Hepatic stellate cell (primary cell): ENCODE results near the gene ADGRB3.
"Not testable (repeated sequence)": the region's sequence is repeated elsewhere in the genome, so short reads cannot be mapped to it uniquely, and the experiment has no call there.

Experiments used
- DNase-seq: peaks from one replicate; pipeline ENCODE4 v3.0.0; 2011; ENCODE audit warnings: low spot score

ADGRB3 gene

GRCh38 chr6:69343851-69344250 is 708.8 kb downstream of the ADGRB3 start:
- peak; percentile 7 for DNase-seq

GRCh38 chr6:69349771-69350170 is 714.7 kb downstream of the ADGRB3 start:
- DNase-seq = no peak

DNA sequence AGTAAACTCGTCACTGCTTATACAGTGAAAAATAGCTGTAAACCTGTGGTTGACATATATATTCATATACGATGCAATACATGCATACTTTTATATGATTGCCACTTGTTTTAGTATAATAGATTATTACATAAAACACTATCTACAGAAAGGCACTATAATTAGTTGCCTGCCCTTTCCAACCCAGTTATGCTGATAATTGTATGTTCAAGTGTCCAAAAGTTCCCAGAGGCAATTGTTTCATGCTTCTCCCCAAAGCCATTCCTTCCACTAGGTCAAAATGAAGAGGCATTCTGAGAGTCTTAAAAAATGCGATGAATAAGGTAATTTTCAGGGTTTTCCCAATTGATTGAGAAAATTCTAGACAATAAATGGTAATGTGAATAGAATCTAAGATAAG is 727.1 kb downstream of the ADGRB3 start:
- DNase-seq = no peak

GRCh38 chr6:69366831-69367230 is 731.7 kb downstream of the ADGRB3 start:
- no peak for DNase-seq

DNA sequence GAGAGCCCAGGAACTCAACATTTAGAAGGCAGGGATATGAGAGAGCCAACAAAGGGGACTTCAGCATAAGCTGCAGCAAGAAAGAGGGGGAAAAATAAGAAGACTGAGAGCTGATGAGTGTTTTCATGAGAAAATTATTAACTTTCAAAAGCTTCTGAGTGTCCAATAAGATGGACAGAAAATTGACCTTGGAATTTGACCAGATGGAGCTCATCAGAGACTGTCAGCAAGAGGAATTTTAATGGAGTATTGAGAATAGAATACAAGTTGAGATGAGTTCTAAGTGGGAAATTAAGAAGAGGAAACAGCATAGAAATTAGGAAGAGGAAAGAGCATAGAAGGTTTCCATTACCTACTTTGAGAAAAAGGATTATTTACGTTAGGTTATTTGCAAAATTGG is 733.5 kb downstream of the ADGRB3 start:
- DNase-seq = no peak

DNA sequence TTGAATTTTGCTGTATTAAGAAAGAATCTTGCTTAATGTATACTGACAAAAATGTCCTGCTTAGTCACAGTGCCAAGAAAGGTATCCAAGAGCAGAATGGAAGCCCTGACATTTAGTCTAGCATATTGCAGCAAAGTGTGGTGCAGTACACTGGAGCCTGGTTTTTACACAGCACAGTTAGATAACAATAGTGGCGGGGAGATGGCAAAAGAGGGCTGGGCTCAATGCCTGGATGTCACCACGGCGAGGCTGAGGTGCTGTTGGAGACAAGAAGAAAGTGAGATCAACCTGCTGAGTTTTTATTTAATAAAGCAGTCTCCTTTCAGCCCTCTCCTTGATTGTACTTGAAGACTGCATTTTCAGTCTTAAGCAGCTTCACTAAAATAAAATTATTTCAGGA is 735.7 kb downstream of the ADGRB3 start:
- DNase-seq = no peak

GRCh38 chr6:69378326-69378725 is 743.2 kb downstream of the ADGRB3 start:
- no peak for DNase-seq

DNA sequence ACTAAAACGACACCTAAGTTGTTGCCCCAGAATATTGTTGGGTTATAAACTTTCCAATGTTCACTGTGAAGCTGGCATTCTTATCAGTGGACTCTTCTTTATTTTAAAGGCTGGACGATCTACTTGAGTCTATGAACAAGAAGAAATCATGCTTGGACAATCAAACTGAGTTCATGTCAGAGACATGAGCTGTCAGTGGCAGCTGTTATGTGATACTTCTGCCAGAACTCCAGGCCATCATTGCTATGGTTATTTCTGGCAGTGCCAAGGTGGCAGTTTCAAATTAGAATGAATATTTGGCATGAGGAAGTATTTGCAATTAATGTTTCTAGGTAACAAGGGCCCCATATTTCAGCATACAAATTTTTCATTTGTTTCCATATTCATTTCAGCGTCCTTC is 744.4 kb downstream of the ADGRB3 start:
- no peak for DNase-seq

GRCh38 chr6:69383627-69384026 is 748.5 kb downstream of the ADGRB3 start:
- DNase-seq = no peak

GRCh38 chr6:69386426-69386825 is 751.3 kb downstream of the ADGRB3 start:
- no peak for DNase-seq

- no peak for DNase-seq
These were observed 755.0 kb downstream of the ADGRB3 start for GRCh38 chr6:69390125-69390524.

DNA sequence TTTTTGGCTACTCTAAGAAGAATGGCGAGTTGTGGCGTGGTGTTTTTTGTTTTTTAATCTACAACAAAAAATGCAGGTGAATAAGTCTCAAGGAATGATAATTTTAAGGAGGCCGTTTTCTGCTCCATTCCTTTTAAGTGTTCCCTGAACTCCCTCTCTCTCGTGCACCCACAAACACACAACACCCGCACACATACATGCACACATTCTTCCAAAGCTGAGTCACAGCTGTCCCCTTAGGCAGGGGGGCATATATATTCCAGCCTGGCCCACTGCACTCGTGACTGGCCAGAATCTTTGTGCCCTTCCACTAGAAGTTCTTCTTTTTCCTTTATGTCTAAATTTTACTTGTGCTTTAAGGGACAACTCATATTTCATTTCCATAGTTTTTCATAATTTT is 756.0 kb downstream of the ADGRB3 start:
- DNase-seq = no peak

GRCh38 chr6:69392745-69393144 is 757.7 kb downstream of the ADGRB3 start:
- DNase-seq = no peak

GRCh38 chr6:69398311-69398710 is 763.2 kb downstream of the ADGRB3 start:
- DNase-seq = no peak

DNA sequence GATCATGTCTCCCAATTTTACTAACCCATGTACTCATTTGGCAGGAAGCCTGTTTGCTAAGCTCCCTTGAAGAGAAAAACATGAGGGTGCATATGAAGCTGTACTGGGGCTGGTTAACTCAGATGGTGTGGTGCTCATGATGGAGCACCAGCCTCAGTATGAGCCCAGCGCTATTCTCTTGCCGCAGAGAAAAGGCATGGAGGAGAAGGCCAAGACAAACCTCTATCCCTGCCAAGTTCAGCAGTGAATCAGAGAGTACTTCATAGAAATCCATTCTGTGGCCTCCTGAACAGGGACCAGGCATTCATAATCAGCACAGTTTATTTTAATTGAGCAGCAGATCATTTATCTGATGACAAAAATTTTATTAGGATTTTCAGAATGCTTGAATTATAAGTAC is 763.6 kb downstream of the ADGRB3 start:
- DNase-seq = no peak

- DNase-seq = no peak
These were observed 773.8 kb downstream of the ADGRB3 start for GRCh38 chr6:69408886-69409285.

DNA sequence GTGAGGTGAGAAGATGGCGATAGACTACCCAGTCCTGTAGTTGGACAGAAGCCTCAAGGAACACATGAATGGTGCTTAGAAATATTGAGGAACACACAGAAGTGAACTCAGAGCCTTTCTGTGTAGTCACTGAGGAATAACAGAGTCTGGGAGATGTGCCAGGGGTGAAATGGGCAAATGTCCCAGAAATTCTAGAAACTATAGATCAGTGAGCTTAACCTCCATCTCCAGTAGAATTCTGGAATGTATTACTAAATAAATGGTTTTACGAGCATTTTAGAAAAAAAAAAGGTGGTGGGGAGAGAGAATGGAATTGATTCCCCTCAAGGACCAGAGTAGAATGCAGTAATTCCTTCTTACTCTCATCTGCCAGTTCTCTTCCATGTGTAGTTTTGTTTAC is 781.7 kb downstream of the ADGRB3 start:
- DNase-seq = peak; percentile 22

- DNase-seq = no peak
These were observed 786.2 kb downstream of the ADGRB3 start for GRCh38 chr6:69421269-69421668.

GRCh38 chr6:69422020-69422419 is 786.9 kb downstream of the ADGRB3 start:
- no peak for DNase-seq

DNA sequence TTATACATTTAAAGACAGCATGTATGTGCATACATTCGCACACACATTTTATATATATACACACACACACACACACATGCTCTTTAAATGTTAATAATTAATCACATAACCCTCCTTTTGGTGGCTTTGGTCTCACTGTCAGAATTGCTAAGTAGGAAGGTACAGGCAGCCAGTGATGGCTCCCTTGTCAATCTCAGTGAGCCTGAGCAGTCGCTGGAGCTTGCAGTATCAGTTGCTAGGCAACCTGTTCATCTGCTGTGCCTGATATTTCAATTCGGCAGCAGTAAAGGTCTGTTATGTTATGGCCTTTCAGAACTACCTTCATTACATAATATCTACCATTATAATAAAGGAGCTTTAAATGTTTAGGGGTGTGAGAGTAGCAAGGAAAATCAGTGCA is 787.4 kb downstream of the ADGRB3 start:
- no peak for DNase-seq

GRCh38 chr6:69423785-69424184 is 788.7 kb downstream of the ADGRB3 start:
- no peak for DNase-seq

GRCh38 chr6:69424581-69424980 is 789.5 kb downstream of the ADGRB3 start:
- no peak for DNase-seq

- no peak for DNase-seq
These were observed 792.8 kb downstream of the ADGRB3 start for GRCh38 chr6:69427882-69428281.

DNA sequence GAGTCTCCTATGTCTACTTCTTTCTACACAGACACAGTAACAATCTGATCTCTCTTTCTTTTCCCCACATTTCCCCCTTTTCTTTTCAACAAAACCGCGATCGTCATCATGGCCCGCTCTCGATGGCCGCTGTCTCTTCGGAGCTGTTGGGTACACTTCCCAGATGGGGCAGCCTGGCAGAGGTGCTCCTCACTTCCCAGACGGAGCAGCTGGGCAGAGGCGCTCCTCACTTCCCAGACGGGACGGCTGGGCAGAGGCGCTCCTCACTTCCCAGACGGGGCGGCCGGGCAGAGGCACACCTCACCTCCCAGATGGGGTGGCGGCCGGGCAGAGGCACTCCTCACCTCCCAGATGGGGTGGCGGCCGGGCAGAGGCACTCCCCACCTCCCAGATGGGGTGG is 797.1 kb downstream of the ADGRB3 start:
- not testable (repeated sequence) for DNase-seq

DNA sequence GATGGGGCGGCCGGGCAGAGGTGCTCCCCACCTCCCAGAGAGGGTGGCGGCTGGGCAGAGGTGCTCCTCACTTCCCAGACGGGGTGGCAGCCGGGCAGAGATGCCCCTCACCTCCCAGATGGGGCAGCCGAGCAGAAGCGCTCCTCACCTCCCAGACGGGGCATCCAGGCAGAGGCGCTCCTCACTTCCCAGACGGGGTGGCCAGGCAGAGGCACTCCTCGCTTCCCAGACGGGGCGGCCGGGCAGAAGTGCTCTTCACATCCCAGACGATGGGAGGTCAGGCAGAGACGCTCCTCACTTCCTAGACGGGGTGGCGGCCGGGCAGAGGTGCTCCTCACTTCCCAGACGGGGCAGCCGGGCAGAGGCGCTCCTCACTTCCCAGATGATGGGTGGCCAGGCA is 798.0 kb downstream of the ADGRB3 start:
- not testable (repeated sequence) for DNase-seq
